Trophoblast cell (in vitro differentiated cells and primary cell): ENCODE measurements around the gene ZXDC.

Experiments used
- DNase-seq, 2 donors: peaks; one replicate each; pipeline ENCODE4 v3.0.0-alpha.2; 2016
- H2AFZ ChIP-seq: 2 replicates; pipeline ENCODE4 v1.6.1; 2013; ENCODE audit warnings: low read length, moderate library complexity, mild to moderate bottlenecking; ENCODE audit not compliant: insufficient read depth, poor library complexity
- H2AK5ac ChIP-seq: 2 replicates; pipeline ENCODE4 v1.6.1; 2013; ENCODE audit warnings: mild to moderate bottlenecking, low read length
- H2BK120ac ChIP-seq: 2 replicates; pipeline ENCODE4 v1.6.1; 2013; ENCODE audit warnings: low read length, mild to moderate bottlenecking, moderate library complexity; ENCODE audit not compliant: insufficient read depth, poor library complexity
- H2BK12ac ChIP-seq: 2 replicates; pipeline ENCODE4 v1.6.1; 2013; ENCODE audit warnings: mild to moderate bottlenecking, low read length, moderate library complexity
- H2BK5ac ChIP-seq: 2 replicates; pipeline ENCODE4 v1.6.1; 2013; ENCODE audit warnings: low read length, low read depth, moderate library complexity, mild to moderate bottlenecking; ENCODE audit not compliant: poor library complexity
- H3K14ac ChIP-seq: 2 replicates; pipeline ENCODE4 v1.6.1; 2013; ENCODE audit warnings: mild to moderate bottlenecking, low read length
- H3K18ac ChIP-seq: 2 replicates; pipeline ENCODE4 v1.6.1; 2013; ENCODE audit warnings: mild to moderate bottlenecking, low read length
- H3K23ac ChIP-seq: 2 replicates; pipeline ENCODE4 v1.6.1; 2013; ENCODE audit warnings: low read length
- H3K27ac ChIP-seq: 2 replicates; pipeline ENCODE4 v1.5.1; 2013; ENCODE audit warnings: low read depth, mild to moderate bottlenecking, inconsistent platforms, low read length, moderate library complexity
- H3K27me3 ChIP-seq: 2 replicates; pipeline ENCODE4 v1.6.1; 2013; ENCODE audit warnings: inconsistent platforms, mild to moderate bottlenecking, low read length, moderate library complexity; ENCODE audit not compliant: insufficient read depth
- H3K36me3 ChIP-seq, 2 experiments: 1 replicate in 1 of 2; 2 replicates in 1 of 2; pipeline ENCODE4 v1.6.1; 2013; ENCODE audit warnings: low read length in 2 of 2, mild to moderate bottlenecking in 2 of 2, moderate library complexity in 1 of 2; ENCODE audit not compliant: insufficient read depth in 2 of 2, control insufficient read depth in 1 of 2
- H3K4ac ChIP-seq: 2 replicates; pipeline ENCODE4 v1.6.1; 2013; ENCODE audit warnings: low read depth, mild to moderate bottlenecking, low read length, moderate library complexity
- H3K4me1 ChIP-seq, 2 experiments: 1 replicate in 1 of 2; 2 replicates in 1 of 2; pipeline ENCODE4 v1.6.1; 2013; ENCODE audit warnings: low read length in 2 of 2, mild to moderate bottlenecking in 2 of 2, moderate library complexity in 1 of 2; ENCODE audit not compliant: insufficient read depth in 2 of 2, control insufficient read depth in 1 of 2
- H3K4me2 ChIP-seq: 2 replicates; pipeline ENCODE4 v1.6.1; 2013; ENCODE audit warnings: inconsistent platforms, mild to moderate bottlenecking, low read length, moderate library complexity
- H3K4me3 ChIP-seq: 2 replicates; pipeline ENCODE4 v1.5.1; 2013; ENCODE audit warnings: mild to moderate bottlenecking, low read depth, low read length, inconsistent platforms
- H3K79me1 ChIP-seq: one replicate; pipeline ENCODE4 v1.6.1; 2013; ENCODE audit warnings: low read length
- H3K79me2 ChIP-seq: 2 replicates; pipeline ENCODE4 v1.6.1; 2013; ENCODE audit warnings: low read length, mild to moderate bottlenecking; ENCODE audit not compliant: control insufficient read depth, insufficient read depth, poor library complexity
- H3K9ac ChIP-seq: 2 replicates; pipeline ENCODE4 v1.6.1; 2013; ENCODE audit warnings: mild to moderate bottlenecking, low read length
- H3K9me3 ChIP-seq: 2 replicates; pipeline ENCODE4 v1.6.1; 2013; ENCODE audit warnings: low read depth, mild to moderate bottlenecking, control low read depth, inconsistent platforms, low read length; ENCODE audit not compliant: insufficient read depth
- H4K12ac ChIP-seq: 2 replicates; pipeline ENCODE4 v1.6.1; 2013; ENCODE audit warnings: low read depth, mild to moderate bottlenecking, low read length, moderate library complexity
- H4K8ac ChIP-seq: 2 replicates; pipeline ENCODE4 v1.6.1; 2013; ENCODE audit warnings: low read depth, mild to moderate bottlenecking, low read length, moderate library complexity
- H4K91ac ChIP-seq: one replicate; pipeline ENCODE4 v1.6.1; 2013; ENCODE audit warnings: low read depth, mild to moderate bottlenecking, low read length, moderate library complexity
- WGBS: extraction: QIAGEN DNeasy Blood & Tissue Kit; methylation state at CpG from one replicate; pipeline ENCODE4 v1.1.7; 2013; ENCODE audit warnings: missing lambda C conversion rate; ENCODE audit not compliant: insufficient read length, insufficient coverage; ENCODE audit errors: extremely low coverage; 5-methylcytosine and 5-hydroxymethylcytosine counted together

Gene ZXDC

DNA sequence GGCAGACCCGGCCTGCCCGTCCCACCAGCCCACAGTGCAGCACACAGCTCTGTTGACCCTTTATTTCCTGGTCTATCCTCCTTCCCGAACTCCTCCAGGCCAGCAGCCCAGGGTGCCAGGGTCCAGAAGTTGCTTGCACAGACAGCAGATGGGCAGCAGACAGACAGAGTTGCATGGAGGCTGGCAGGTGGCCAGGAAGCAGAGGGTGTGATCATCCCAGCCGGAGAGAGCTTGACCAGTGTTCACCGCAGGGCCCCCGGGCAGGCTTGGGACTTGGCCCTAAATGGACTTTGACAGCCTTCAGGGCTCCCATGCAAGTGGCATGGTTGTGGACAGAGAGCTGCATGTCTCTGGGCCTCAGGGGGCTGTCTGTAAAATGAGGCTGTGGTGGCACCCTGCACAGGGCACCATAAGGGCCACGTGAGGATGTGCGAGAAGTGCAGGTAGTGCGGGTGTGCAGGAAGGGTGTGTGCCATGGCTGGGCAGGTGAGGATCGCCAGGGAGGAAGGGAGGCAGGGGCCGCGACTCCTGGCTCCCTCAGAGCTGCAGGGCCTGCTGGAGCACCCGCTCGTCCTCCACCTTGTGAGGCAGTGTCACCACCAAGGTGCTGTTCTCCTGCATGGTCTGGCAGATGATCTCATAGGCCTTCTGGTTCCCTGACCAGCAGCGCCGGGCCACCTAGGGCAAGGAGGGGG is 6.3 kb upstream of the ZXDC start:
- H3K27ac ChIP-seq, result no peak overlapping the region
- H4K91ac ChIP-seq, result no peak overlapping the region
- no peaks in the 10 kb centered on the region for H3K79me1 ChIP-seq
- H3K9me3 ChIP-seq, result no peaks in the 10 kb centered on the region
- no peak overlapping the region for H3K23ac ChIP-seq
- no peak overlapping the region for H2BK12ac ChIP-seq
- no CpG with 5 or more reads among the region's 16 CpGs for WGBS
- H3K14ac ChIP-seq, result no peak overlapping the region
- H3K4ac ChIP-seq, result no peak overlapping the region
- no peak overlapping the region for H3K18ac ChIP-seq
- H2BK5ac ChIP-seq, result no peak overlapping the region
- no peak overlapping the region for H2AK5ac ChIP-seq
- H3K4me2 ChIP-seq, result no peak overlapping the region
- no peak for DNase-seq
- peaks cover 0 to 2% of the 10 kb centered on the region in 2 experiments for H3K4me1 ChIP-seq
- H4K8ac ChIP-seq, result no peak overlapping the region
- H4K12ac ChIP-seq, result no peak overlapping the region
- no peak overlapping the region for H3K9ac ChIP-seq
- H3K79me2 ChIP-seq, result no peaks in the 10 kb centered on the region
- H2BK120ac ChIP-seq, result no peak overlapping the region
- no peaks in the 10 kb centered on the region for H3K27me3 ChIP-seq
- H3K4me3 ChIP-seq, result no peak overlapping the region
- H2AFZ ChIP-seq, result no peak overlapping the region
- no peaks in the 10 kb centered on the region for H3K36me3 ChIP-seq

DNA sequence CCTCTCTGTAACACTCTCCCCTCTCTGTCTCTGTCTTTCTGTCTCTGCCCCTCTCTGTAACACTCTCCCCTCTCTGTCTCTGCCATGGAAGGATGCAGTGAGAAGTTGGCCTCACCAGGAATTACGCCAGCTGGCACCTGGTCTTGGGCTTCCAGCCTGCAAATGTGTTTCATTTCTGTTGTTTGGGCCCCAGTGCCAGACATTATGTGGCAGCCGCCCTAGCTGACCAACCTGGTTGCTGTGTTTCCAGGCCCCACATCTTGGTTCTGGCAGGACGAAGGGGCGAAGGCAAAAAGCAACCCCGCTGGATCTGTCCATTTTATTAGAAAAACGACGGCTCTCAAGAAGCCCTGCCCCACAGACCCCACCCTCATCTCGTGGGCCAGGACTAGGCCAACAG is 5.2 kb upstream of the ZXDC start:
- Histone ChIP-seq H2AK5ac (no peak overlapping the region), H2BK5ac (no peak overlapping the region), H4K91ac (no peak overlapping the region), H3K79me1 (peaks cover 7% of the 10 kb centered on the region), H3K18ac (no peak overlapping the region), H3K9me3 (no peaks in the 10 kb centered on the region), H2BK120ac (no peak overlapping the region), H3K4me1 (peaks cover 5% of the 10 kb centered on the region in 2 experiments), H3K4me2 (no peak overlapping the region), H3K4me3 (no peak overlapping the region), H3K4ac (no peak overlapping the region), H3K79me2 (peaks cover 5% of the 10 kb centered on the region), H3K9ac (no peak overlapping the region), H3K27me3 (no peaks in the 10 kb centered on the region), H3K36me3 (no peaks in the 10 kb centered on the region), H2BK12ac (no peak overlapping the region), H3K23ac (no peak overlapping the region), H4K12ac (no peak overlapping the region), H2AFZ (no peak overlapping the region), H4K8ac (no peak overlapping the region), H3K14ac (no peak overlapping the region), H3K27ac (no peak overlapping the region)
- no CpG with 5 or more reads among the region's 8 CpGs for WGBS
- DNase-seq, result no peak

DNA sequence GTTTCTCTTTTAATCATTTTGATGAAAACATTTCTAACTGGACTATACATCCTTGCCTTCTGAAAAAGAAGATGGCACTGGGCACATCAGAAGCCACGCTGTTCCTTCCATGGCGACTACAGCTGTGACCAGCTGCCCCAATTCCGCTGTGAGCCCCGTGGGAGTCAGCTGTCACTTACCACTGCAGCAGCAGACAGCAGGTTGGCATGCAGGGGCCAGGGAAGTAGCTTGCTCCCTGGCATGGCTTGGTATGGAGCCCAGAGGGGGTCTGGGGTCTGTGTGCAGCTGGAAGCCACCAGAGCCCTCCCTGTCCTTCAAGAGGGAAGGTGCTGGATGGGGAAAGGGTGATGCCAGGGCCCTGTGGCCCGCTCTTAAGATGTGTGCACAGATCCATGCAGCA is 4.5 kb upstream of the ZXDC start:
- H3K14ac ChIP-seq, result no peak overlapping the region
- H2BK5ac ChIP-seq, result no peak overlapping the region
- peaks cover 5% of the 10 kb centered on the region for H3K79me2 ChIP-seq
- H3K4ac ChIP-seq, result no peak overlapping the region
- peaks cover 5% of the 10 kb centered on the region in 2 experiments for H3K4me1 ChIP-seq
- no peak overlapping the region for H2BK120ac ChIP-seq
- no peak overlapping the region for H4K91ac ChIP-seq
- H3K9me3 ChIP-seq, result no peaks in the 10 kb centered on the region
- H3K9ac ChIP-seq, result no peak overlapping the region
- H3K27me3 ChIP-seq, result no peaks in the 10 kb centered on the region
- no peak overlapping the region for H2AK5ac ChIP-seq
- no peak overlapping the region for H2BK12ac ChIP-seq
- no peak for DNase-seq
- no peak overlapping the region for H3K4me2 ChIP-seq
- no peak overlapping the region for H3K27ac ChIP-seq
- no peak overlapping the region for H4K8ac ChIP-seq
- H3K23ac ChIP-seq, result no peak overlapping the region
- H2AFZ ChIP-seq, result no peak overlapping the region
- no peaks in the 10 kb centered on the region for H3K36me3 ChIP-seq
- no peak overlapping the region for H4K12ac ChIP-seq
- no peak overlapping the region for H3K4me3 ChIP-seq
- no CpG with 5 or more reads among the region's 5 CpGs for WGBS
- no peak overlapping the region for H3K18ac ChIP-seq
- peaks cover 11% of the 10 kb centered on the region for H3K79me1 ChIP-seq

DNA sequence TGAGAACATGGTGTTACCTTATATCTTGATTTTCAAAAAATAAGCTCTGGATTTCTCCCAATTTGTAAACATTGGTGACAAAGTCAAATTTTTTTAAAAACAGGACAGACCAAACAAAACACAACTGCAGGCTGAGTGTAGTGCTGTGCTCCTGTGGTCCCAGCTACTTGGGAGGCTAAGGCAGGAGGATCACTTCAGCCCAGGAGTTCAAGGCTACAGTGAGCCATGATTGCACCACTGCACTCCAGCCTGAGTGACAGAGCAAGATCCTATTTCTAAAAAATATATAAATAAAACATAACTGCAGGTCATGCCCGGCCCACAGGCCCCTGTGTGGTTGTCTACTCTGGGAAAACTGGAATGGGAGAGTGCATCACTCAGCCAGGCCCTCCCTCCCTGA is 4.0 kb upstream of the ZXDC start:
- no peak overlapping the region for H4K91ac ChIP-seq
- no peak overlapping the region for H2AFZ ChIP-seq
- no peak overlapping the region for H3K23ac ChIP-seq
- no peak overlapping the region for H3K9ac ChIP-seq
- no peak overlapping the region for H2BK120ac ChIP-seq
- H4K8ac ChIP-seq, result no peak overlapping the region
- H3K9me3 ChIP-seq, result no peaks in the 10 kb centered on the region
- no peak for DNase-seq
- H3K4ac ChIP-seq, result no peak overlapping the region
- H4K12ac ChIP-seq, result no peak overlapping the region
- H3K4me3 ChIP-seq, result no peak overlapping the region
- no peaks in the 10 kb centered on the region for H3K36me3 ChIP-seq
- H3K4me1 ChIP-seq, result peaks cover 7 to 9% of the 10 kb centered on the region in 2 experiments
- no peak overlapping the region for H3K27ac ChIP-seq
- no peak overlapping the region for H3K4me2 ChIP-seq
- H3K18ac ChIP-seq, result no peak overlapping the region
- peaks cover 10% of the 10 kb centered on the region for H3K79me2 ChIP-seq
- H3K79me1 ChIP-seq, result peaks cover 13% of the 10 kb centered on the region
- H2AK5ac ChIP-seq, result no peak overlapping the region
- WGBS, result no CpG with 5 or more reads among the region's 1 CpG
- H3K27me3 ChIP-seq, result no peaks in the 10 kb centered on the region
- H3K14ac ChIP-seq, result no peak overlapping the region
- H2BK5ac ChIP-seq, result no peak overlapping the region
- H2BK12ac ChIP-seq, result no peak overlapping the region
